ENCODE data around the gene MDP1.

The MDP1 gene

DNA sequence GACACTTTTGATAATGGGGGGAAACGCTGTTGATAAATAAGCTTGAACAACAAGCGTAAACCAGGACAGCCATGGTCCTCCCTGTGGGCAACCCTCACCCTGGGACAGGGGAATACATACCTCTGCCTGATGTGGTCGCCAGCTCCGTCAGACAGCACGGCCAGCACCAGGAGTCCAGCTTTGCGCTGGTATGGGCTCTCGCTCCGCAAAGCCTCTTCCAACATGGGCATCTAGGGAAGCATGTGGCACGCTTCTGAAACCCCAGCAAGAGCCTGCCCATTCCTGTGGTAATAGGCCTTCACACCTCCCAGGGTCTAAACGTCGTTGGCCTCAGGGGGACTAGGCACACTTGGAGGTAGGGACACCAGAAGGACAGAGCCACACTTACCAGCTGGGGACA is 30.1 kb downstream of the MDP1 start:
- DNase-seq (ENCODE audit: insufficient read length, low spot score) (no peak), FAIRE-seq (no peak)
- TF ChIP-seq POLR2AphosphoS5 (IDR thresholded peaks at IDR 0.05; ENCODE audit: low read depth, low read length) = no peak
- TF ChIP-seq POLR2A (IDR thresholded peaks at IDR 0.05; ENCODE audit: low read depth, low read length) = no peak
- TF ChIP-seq POU2F2 (IDR thresholded peaks at IDR 0.05; ENCODE audit: low read depth, low read length) = no peak
- no peak for TF ChIP-seq SPI1 (IDR thresholded peaks at IDR 0.05; ENCODE audit: low read depth, low read length)
- no peak for TF ChIP-seq PAX5 (IDR thresholded peaks at IDR 0.05; ENCODE audit: insufficient read depth, low read length, severe bottlenecking)
- no peak for TF ChIP-seq TAF1 (IDR thresholded peaks at IDR 0.05; ENCODE audit: low read depth, low read length)

DNA sequence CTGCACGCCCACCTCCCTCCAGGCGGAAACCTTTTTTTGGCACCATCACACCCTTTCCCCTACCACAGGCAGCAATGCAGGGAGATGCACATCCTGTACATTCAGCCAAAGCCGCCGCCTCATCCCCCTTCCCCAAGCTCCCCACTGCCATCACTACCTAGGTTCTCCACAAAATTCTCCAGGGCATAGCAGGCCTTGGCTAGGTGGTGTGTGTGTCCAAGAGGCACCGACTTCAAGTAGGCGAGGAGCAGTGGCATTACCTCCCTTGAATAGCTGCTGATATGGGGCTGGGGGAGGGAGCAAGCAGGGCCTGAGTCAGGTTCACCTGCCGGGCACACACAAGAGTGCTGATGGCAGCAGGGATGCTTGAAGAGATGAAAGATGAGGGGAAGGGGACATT is 30.8 kb downstream of the MDP1 start:
- FAIRE-seq = no peak
- DNase-seq (ENCODE audit: insufficient read length, low spot score) = no peak

DNA sequence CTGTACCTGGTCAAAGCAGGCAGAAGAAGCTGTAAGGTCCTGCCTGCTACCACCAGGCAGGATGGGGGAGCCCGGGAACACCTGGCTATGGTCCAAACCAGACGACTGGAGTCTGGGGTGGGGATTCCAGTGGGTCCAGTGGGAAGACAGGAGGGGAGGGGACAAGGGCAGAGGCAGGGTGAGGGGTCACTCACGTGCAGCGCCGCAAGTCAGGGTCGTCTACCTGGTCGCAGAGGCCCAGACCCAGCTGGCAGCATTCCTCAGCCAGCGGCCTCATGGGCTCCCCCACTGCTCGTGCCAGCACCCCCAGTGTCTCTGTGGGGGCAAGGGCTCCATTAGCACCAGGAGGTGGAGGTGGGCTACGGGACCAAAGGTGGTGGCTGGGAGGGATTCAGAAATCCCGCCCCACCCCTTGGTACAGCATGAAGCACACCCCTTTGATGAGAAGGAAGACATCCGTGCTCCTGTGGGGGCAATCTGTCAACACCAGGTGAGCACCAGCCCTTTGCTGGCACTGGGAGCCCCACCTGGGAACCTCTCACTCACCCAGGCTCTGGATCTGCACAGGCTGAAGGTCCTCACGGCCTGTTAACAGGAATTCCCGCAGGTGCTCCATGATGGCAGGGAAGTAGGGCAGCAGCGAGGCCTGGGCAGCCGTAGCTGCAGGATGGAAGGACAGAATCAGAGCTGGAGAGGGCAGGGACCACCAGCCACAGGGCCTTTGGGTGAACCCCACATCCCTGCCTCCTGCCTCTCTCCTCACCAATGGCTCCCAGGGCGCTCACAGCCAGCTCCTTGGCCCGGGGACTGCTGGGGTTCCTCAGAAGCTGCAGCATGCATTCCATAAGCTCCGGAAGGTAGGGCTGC is 31.5 kb downstream of the MDP1 start:
- TF ChIP-seq TAF1 (IDR thresholded peaks at IDR 0.05; ENCODE audit: low read depth, low read length) (no peak), POLR2A (IDR thresholded peaks at IDR 0.05; ENCODE audit: low read depth, low read length) (no peak; the same call in none of the 2 replicates), POLR2AphosphoS5 (IDR thresholded peaks at IDR 0.05; ENCODE audit: low read depth, low read length) (no peak; the same call in 1 of the 2 replicates), PAX5 (IDR thresholded peaks at IDR 0.05; ENCODE audit: insufficient read depth, low read length, severe bottlenecking) (no peak), POU2F2 (IDR thresholded peaks at IDR 0.05; ENCODE audit: low read depth, low read length) (no peak), SPI1 (IDR thresholded peaks at IDR 0.05; ENCODE audit: low read depth, low read length) (no peak)
- FAIRE-seq (no peak), DNase-seq (ENCODE audit: insufficient read length, low spot score) (no peak)

More for the DNA sequence above, 30.8 kb downstream of the MDP1 start:
- TF ChIP-seq PAX5 (IDR thresholded peaks at IDR 0.05; ENCODE audit: insufficient read depth, low read length, severe bottlenecking) (no peak), POLR2AphosphoS5 (IDR thresholded peaks at IDR 0.05; ENCODE audit: low read depth, low read length) (peak; percentile 28; the same call in 1 of the 2 replicates)

DNA sequence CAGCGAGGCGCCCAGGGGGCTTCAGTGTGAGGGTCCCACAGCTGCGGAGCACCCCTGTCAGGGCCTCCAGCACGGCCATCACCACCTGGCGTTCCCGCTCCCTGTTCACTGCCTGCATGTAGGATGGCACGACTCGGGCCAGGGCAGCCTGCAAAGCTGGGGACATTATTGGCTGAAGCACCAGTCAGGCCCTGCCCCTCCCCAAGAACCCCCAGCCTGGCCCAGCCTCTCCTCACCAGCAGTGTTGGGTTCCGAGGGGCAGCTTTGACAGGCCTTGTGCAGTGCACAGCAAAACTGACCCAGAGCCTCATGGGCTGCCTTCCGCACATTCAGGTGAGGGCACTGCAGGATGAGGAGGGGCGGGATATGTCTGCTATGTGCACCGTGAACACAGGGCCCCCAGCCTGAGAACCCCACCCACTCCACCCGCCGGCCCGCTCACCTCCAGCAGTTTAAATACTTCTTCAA is 32.8 kb downstream of the MDP1 start:
- FAIRE-seq = no peak
- DNase-seq (ENCODE audit: insufficient read length, low spot score) = no peak

DNA sequence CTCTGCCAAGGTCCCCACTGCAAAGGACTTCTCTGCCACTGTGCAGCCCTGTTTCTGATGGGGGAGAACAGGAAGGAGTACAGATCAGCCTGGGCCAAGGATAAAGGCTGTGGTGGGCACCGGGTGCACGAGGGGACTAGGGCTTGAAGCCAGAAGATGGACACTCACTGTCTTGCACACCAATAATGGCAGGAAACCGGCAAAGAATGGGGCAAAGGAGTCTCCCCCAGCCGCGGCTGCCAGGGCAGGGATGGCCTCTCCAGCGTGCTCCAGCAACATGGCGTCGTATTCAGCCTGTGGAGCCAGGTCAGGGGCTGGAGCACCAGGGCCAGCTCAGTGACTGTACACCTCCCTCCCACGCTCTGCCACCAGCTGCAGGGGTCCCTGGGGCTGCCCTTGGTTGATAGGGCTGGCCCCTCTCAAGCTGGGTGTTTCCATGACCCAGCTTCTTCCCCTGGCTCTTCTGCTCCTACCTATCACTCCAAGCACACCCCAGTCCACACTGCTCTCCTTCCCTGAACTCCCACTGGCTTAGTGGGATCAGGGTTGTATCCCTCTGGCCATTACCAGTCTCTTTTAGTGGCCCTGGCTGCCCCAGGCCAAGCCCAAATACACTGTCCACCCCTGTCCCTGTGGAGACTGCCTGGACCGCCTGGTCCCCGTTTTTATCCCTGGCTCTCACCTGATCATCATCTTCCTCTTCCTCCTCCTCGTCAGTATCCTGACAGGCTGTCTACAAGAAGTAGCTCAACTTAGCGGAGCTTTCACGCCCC is 33.6 kb downstream of the MDP1 start:
- FAIRE-seq = no peak
- no peak for DNase-seq (ENCODE audit: insufficient read length, low spot score)
- peak; percentile 59 for TF ChIP-seq POLR2AphosphoS5 (IDR thresholded peaks at IDR 0.05; ENCODE audit: low read depth, low read length)
- peak; percentile 51; the same call in 1 of the 2 replicates for TF ChIP-seq POU2F2 (IDR thresholded peaks at IDR 0.05; ENCODE audit: low read depth, low read length)
- TF ChIP-seq TAF1 (IDR thresholded peaks at IDR 0.05; ENCODE audit: low read depth, low read length) = no peak
- TF ChIP-seq PAX5 (IDR thresholded peaks at IDR 0.05; ENCODE audit: insufficient read depth, low read length, severe bottlenecking) = no peak
- no peak for TF ChIP-seq SPI1 (IDR thresholded peaks at IDR 0.05; ENCODE audit: low read depth, low read length)
- TF ChIP-seq POLR2A (IDR thresholded peaks at IDR 0.05; ENCODE audit: low read depth, low read length) = peak; percentile 83

More for the DNA sequence above, 32.8 kb downstream of the MDP1 start:
- TF ChIP-seq SPI1 (IDR thresholded peaks at IDR 0.05; ENCODE audit: low read depth, low read length) (no peak), TAF1 (IDR thresholded peaks at IDR 0.05; ENCODE audit: low read depth, low read length) (no peak), POLR2AphosphoS5 (IDR thresholded peaks at IDR 0.05; ENCODE audit: low read depth, low read length) (peak; percentile 24; the same call in 1 of the 2 replicates), POU2F2 (IDR thresholded peaks at IDR 0.05; ENCODE audit: low read depth, low read length) (no peak), POLR2A (IDR thresholded peaks at IDR 0.05; ENCODE audit: low read depth, low read length) (no peak; the same call in 1 of the 2 replicates), PAX5 (IDR thresholded peaks at IDR 0.05; ENCODE audit: insufficient read depth, low read length, severe bottlenecking) (no peak)

DNA sequence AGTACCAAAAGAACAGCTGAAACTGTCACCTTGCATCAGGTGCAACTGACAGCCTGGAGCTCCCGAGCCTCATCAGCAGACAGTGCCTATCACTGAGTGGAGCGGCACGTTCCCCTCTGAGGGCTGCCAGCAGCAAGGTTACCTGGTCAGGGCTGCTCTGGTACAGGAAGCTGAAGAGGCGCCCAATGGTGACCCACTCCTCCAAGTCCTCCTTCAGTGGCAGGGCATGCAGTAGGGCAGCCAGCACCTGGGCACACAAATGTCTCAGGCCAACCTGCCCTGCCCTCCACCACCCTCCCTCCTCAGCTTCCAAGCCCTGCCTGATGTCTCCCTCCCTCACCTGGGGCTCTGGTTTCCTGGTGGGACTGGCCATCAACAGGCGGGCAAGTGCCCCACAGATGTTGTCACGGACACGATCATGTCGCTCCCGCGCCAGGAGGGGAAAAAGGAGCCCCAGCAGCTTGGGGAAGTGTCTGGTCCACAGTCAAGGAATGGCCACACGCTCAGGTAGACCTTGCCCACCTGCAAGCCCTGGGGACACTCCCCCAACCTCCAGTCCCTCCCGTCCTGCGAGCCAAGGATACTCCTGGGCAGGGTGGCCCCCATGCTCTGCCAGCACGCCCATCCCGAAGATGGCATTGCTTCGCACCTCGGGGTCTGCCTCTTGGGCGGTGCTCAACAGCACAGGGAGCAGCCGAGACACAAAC is 34.3 kb downstream of the MDP1 start:
- FAIRE-seq (no peak), DNase-seq (ENCODE audit: insufficient read length, low spot score) (no peak)
- no peak for TF ChIP-seq TAF1 (IDR thresholded peaks at IDR 0.05; ENCODE audit: low read depth, low read length)
- no peak; the same call in 1 of the 2 replicates for TF ChIP-seq POLR2AphosphoS5 (IDR thresholded peaks at IDR 0.05; ENCODE audit: low read depth, low read length)
- TF ChIP-seq SPI1 (IDR thresholded peaks at IDR 0.05; ENCODE audit: low read depth, low read length) = no peak
- peak; percentile 47; the same call in 1 of the 2 replicates for TF ChIP-seq POLR2A (IDR thresholded peaks at IDR 0.05; ENCODE audit: low read depth, low read length)

DNA sequence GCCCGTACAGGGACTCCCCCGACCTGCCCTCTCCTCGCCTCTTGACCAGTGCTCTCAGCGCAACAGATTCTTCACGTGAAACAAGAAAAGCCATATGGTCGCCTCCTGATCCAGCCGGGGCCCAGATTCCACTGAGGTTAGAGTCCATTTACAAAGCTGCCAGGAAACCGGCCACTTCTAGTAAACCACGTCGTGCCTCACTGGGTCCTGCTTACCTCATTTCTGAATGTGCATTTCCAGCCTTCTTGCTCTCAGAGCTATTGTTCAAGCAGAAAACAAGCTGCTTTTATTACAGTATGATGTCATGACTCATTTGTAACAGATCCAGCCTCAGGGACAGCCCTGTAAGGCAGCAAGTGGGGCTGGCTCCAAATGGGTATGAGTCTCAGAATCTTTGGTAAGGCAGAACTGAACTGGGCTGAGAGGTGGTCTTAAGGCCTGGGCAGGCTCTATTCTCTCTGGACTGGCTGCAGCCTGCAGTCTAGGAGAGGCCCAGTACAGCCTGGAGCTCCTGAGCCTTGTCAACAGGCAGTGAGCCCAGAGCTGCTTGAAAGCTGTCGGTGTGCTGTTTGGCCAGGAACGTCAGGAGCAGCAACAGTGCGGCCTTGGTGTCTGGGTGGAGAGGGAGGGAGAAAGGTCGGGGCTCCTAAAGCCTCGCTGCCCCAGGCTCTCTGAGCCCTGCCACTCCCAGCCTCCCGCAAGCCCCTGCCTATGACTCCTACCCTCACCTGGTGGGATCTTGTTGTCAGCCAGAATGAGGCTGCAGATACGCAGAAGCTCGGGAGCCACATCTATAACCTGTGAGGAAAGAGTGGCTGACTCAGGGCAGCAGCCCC is 35.7 kb downstream of the MDP1 start:
- DNase-seq (ENCODE audit: insufficient read length, low spot score) (no peak), FAIRE-seq (no peak)

More for the DNA sequence above, 35.7 kb downstream of the MDP1 start:
- TF ChIP-seq POLR2A (IDR thresholded peaks at IDR 0.05; ENCODE audit: low read depth, low read length) = no peak
- no peak for TF ChIP-seq PAX5 (IDR thresholded peaks at IDR 0.05; ENCODE audit: insufficient read depth, low read length, severe bottlenecking)
- no peak for TF ChIP-seq TAF1 (IDR thresholded peaks at IDR 0.05; ENCODE audit: low read depth, low read length)
- TF ChIP-seq POLR2AphosphoS5 (IDR thresholded peaks at IDR 0.05; ENCODE audit: low read depth, low read length) = no peak
- TF ChIP-seq POU2F2 (IDR thresholded peaks at IDR 0.05; ENCODE audit: low read depth, low read length) = 0 out of 2 replicates have a peak, but pooled peaks have one; percentile 25
- TF ChIP-seq SPI1 (IDR thresholded peaks at IDR 0.05; ENCODE audit: low read depth, low read length) = no peak
